Suppressor macrophage treated with lipopolysaccharide for 4 hours (primary cell): ENCODE measurements around the gene ARHGAP15.
A peak's percentile ranks its signal among the peaks of the same experiment; 100 is the strongest.

Experiments
- DNase-seq: peaks from one replicate; pipeline ENCODE4 v3.0.0-alpha.2; 2020

Gene ARHGAP15

DNA sequence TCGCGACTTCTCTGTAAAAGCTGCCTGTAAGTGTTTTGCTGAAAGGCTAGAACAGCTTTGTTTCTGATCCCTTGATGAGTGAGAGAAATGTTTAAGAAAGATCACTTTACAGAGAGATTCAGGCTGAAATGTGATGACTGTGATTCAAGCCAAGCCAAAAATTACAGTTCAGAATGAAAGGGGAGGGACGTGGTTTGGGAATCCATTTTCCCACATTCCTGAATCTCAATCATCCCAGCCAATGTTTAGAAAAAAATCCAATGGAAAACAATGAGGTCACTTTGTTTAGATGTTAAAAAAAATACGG lies 416.7 kb downstream of the ARHGAP15 start:
- DNase-seq = no peak

DNA sequence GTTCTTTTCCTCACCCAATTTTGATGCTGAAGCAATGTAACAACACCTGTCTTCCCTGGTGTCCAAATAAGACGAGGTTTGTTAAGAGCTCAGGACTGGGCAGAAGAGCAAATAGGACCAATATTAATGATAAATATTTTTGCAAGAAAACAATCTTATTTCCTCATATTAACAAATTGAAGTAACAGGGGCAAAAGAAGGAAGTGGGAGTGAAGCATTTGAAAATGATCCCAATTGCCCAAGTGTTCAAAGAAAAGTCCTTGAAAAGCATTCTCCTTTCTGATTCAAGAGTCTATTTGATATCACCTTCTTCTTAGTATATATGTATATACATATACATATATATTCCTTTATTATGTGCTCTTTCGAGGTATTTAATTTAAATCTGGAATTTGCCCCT lies 418.8 kb downstream of the ARHGAP15 start:
- DNase-seq = peak; percentile 39

DNA sequence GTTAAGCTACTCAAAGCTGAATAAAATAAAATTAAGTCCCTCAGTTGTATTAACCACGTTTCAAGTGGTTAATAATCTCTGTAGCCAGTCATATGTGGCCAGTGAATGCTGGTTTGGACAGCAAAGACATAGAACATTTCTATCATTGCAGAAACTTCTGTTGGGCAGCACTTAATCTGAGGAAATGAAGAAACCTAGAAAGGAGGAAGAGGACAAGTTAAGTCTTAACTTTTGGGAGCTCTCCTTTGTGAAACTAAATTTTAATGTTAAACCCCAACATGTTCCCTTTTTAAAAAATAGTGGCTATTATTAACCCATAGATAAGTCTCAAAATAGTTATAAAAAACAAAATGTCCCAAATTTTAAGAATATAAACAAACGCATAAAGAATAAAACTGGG lies 421.3 kb downstream of the ARHGAP15 start:
- no peak for DNase-seq

DNA sequence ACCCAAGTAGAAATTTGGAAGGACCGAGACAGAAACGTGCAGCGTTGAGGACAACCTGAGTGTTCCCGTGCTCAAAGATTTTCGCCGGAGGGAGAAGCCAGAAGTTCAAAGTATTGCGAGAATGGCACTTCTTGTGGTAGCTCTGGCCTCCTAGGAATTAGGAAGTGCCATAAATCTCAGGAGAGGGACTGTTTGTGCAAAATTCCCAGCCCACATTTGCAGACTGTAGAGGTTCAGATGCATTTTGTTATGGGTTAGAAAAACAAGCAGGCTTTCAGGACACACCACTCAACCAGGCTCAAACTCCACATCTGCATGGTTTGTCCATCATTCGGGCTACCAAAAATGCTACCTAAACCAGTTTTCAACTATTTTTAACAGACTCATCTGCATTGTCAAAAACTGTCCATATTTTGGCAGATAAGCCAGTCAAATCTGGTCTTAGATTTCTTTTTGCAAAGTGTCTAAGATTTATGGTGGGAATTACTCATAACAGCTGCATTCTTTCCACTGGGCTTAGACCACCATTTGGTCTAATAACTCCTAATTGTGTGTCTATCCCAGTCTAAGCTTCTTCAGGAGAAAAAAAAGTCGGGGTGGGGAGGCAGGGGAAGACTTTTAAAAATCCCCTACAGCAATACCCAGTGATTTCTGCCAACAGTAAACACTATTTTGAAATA lies 422.9 kb downstream of the ARHGAP15 start:
- no peak for DNase-seq

DNA sequence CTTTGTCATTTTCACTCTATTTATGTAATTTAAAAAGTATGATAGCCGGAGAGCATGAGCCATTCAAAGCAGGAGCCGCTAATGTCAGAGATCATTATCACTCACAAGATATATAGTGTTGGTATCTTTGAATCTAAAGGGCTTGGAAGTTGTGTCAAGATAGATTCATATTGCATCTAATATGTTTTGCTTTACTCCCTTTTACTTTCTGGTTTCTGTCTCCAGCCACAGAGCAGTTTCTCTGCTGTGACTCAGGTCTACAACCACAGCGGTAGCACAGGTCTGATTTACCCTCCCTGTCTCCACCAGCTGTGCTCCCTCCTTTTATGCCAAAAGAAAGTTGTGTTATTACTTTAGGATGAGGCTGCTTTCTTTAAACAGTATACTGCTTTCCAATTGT lies 424.0 kb downstream of the ARHGAP15 start:
- no peak for DNase-seq

DNA sequence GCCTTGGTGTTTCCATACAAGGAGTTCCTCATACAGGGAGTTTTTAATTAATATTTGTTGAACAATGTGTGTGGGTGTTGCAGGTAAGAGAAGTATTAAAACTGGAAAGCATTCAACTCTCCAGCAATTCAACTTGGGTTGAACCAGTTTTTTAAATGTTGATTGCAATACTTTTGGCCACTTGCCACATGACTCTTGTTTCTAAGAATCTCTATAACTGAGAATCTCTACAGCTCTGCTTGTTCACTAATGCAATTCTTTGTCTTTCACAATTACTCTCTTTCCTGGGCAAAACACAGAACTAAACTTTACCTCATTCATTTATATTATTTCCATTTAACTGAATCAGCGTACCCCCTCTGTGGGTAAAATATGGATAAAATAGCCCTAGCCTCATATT lies 429.4 kb downstream of the ARHGAP15 start:
- no peak for DNase-seq

DNA sequence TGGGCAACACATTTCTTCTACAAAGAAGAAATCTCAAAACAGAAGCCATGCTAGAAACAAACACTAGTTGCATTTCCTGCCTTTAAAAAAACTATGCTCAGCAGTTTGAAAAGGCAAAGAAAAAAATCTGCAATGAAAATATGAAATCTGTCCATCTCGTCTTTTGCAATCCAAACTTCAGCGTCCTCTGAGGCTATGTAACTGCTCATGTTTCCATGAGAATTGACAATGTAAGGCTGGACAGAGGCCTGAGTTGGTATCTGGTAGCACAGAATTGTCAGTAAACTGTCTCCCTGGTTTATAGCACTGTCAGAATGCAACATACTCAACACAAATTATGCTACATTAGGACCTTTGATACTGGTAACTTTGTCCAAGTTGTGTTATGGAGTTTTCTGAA lies 429.9 kb downstream of the ARHGAP15 start:
- no peak for DNase-seq

DNA sequence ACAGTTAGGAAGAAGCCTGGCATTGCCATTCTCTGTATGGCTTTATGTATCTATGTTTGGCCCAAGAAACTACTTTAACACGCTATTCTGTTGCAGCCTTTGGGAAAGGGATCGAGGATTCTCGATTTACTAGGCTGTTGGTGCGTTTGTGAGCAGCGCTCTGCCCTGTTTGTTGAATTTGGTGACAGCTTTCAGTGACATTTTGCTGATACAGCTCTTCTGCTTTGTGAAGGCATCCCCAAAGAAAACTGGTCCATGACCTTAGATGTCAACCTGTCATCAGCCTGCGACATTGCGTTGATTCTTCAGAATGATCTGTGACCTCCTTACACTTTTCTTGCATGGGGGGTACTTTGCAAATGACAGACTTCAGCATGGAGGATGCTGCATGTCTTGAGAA lies 431.5 kb downstream of the ARHGAP15 start:
- no peak for DNase-seq

DNA sequence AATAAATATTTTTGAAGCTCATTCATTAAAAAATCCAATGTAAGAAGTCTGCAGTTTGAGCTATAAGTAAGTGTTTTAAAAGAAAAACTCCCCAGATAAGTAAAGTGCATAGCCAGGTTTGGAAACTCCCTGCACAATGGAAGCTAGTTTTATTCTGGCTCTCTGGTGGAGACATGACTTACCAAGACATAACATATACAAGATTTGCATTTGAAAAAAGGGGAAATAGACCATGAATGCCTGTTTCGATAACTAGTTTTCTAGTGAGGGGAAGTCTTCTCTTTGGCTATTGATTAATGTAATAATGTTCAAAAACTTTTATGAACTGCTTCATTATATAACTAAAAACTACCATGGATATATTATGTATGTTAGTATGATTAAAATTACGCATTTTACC lies 435.2 kb downstream of the ARHGAP15 start:
- no peak for DNase-seq

DNA sequence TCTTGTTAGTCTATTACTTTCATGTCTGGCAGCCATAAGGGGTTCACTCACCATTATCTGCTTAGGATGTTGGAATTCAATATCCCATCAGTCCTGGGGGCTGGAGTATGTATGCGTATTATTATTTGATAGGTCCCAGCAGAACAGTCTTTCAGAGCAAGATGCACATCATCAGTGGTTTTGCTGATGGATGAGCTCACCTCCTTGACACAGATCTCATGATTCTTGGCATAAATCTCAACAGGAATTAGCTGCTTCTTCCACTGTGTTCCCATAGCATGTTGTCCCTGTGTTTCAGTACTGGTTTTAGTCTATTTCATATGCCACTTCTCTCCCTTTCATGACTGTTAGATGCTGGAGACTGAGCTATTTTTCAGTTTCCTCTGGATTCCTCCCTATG lies 442.5 kb downstream of the ARHGAP15 start:
- no peak for DNase-seq

DNA sequence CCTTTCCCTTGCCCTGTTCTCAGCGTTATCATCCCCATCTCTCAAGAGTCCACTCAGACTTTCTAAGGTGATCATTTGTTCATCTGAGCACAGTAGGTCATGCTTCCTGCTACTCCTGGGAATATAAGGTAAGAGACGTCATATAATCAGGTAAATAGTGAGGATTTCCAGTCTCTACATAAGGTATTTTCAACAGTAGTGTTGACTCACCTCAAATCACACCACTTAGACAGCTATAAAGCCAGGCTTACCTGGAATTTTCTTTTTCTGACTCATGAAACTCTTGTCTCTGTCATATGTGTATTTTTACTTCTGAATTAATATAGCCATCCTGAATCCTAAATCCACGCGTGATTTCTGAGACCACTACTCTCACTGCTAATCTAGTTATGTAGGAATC lies 443.2 kb downstream of the ARHGAP15 start:
- DNase-seq = no peak

DNA sequence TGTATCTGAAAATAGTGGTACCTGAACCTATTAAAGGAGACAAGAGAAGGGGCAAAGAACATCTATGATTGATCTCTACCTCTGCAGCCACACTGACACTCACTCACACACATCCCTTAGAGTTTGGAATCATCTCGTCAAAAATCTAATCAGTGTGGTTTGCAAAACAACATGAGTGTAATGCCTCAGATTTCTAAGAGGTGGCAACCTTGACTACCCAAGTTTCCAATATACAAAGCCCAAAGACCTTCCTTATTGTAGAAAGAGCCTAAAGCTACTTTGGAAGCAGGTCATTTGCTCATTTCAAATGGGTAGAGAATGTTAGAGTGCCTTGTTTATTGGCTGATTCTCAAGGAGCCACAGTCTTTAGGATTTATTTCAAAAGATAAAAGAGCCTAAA lies 444.9 kb downstream of the ARHGAP15 start:
- no peak for DNase-seq

DNA sequence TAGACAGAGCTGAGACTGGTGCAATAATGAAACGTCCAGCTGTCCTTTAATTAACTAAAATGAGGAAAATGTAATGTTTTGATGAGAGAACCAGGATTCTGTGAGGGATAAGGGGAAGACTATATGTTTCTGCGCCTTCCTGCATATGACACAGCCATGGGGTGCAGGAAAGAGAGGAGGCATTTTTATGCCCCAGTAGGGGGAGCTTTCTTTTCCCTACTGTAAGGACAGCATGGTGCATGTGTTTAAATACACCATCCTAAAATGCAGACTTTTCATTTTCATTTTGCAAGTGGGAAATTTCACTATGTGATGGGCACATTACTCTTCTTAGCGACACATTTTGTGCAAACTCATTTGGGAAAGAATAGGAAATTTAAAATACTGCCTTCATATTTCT lies 446.1 kb downstream of the ARHGAP15 start:
- DNase-seq = no peak

DNA sequence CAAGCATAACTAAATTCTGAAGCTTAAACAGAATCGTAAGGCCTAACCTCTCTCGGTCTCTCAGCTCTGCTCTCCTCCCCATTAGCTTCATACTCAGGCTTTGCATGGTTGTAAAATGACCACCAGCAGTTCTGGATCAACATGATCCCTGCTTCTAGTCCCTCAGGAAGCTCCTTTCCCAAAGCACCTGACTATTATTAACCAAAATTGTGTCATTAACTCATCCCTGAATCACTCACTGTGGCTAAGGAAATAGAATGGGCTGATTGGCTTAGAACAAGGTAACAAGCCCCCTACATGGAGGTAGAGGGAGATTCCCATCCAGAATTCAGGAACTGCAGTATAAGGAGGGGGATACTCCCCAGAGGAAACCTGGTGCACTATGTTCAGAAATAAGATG lies 448.3 kb downstream of the ARHGAP15 start:
- no peak for DNase-seq

DNA sequence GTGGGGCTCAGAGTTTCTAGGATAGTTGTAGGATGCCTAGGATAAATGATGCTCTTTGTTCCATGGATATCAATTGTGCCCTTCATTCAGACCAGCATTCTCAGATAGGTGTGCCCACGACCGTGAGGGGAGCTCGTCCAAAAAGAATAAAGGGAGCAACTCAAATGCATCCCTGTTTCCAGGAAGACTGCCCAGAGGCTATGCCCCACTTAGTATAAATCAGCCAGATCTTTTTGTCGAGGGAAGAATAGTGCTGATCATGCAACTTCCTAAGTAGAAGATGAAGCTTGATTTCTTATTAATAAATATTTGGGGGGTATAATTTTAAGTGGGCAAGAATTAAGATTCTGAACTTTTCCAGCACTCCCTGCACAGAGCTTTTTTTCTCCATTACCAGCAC lies 450.2 kb downstream of the ARHGAP15 start:
- no peak for DNase-seq

DNA sequence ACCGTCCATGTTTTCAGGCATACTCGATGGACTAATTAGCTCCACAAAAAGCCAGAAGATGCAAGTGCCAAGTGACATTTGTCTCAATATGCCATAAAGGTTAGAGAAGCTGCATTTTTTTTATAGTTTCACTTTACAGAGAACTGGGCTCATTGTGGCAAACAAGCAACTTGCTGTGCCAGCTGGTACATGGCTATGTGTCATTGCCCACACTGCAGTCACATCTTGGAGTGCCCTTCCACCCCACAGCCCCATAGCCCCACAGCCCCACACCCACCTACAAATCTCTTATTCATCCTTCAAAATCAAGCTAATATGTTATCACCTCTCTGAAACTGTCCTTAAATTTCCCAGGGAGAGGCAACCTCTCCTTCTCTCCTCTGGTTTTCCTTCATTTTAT lies 451.9 kb downstream of the ARHGAP15 start:
- no peak for DNase-seq

DNA sequence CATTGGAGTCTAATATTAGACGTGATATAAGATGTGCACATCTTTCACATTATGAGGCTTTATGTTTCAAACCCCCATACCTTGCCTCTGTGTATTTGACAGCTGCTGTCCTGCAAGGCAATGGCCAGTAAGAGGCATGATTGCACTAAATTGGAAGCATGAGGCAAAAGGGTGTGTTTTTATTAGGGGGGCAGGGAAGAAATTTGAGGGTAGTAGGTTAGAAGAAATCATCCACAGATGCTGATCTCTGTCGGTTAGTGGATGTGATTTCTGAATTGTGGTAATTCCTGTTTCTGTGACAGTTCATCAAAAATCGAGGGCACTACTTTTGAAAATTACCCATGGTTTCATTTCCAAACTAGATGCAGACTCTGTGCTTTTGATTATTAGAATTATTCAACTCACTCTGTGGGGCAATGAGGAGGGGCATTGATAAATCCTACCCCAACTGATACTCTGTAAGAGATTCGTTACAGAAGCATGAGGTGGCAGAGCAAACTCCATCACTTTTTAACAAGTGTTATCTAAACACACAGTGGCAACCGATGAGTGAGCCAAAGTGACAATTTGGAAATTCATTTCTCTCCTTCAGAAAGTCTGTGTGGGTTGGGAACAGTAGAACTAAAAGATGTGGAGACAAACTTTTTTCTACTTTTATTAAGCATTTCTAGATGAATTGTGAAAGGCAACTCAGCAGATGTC lies 453.0 kb downstream of the ARHGAP15 start:
- DNase-seq = no peak

DNA sequence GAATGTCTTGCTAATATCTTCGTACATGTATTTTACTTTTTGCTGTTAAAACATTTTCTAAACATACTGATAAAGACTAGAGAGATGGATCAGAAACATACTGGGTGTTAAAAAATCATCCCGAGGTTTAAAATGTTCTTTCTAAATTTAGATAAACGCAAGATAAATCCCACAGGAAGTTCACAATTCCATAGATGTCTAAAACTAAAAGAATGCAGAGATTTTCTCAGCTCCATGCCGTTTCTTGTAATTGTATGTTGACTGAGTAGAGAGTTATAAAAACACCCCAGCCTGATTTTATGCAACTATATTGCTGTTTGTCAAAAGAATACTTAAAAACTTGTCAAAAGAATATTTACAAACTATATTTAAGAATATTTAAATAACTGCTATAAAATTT lies 455.7 kb downstream of the ARHGAP15 start:
- no peak for DNase-seq

DNA sequence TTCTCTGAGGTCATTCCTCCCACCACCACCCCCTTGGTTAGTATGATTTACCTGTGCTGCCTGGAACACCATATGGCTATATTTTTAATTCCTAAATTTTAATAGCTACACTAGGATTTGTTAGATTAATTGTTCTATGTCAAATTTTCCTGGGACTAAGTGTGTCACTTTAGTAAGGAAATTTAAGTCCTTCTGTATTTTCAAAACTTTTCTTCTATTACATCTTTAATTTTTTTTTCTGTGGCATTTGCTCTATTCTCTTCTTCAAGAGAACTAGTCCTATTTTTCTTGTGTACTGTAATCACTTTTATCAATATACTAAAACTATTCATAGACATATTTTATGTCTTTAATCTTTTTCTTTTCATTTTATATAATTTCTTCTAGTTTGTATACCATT lies 456.9 kb downstream of the ARHGAP15 start:
- no peak for DNase-seq

DNA sequence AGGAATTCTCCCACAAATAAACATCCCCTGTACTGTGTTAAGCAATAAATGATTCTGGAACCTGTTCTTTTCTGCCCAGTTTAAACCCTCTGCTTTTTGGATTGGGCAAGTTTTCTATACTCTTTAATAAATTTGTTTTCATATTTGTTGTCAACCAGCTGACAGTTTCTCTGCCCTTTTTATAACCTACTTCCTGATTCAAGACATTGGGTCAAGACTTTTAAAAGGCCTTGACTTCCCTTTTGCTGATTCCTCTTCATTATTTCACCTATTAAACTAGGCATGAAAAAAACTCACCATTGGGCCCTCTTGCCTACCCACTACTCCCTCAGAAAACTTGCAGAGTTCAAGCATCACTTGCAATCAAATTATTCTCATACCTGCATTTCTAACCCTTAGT lies 459.5 kb downstream of the ARHGAP15 start:
- DNase-seq = peak; percentile 16

DNA sequence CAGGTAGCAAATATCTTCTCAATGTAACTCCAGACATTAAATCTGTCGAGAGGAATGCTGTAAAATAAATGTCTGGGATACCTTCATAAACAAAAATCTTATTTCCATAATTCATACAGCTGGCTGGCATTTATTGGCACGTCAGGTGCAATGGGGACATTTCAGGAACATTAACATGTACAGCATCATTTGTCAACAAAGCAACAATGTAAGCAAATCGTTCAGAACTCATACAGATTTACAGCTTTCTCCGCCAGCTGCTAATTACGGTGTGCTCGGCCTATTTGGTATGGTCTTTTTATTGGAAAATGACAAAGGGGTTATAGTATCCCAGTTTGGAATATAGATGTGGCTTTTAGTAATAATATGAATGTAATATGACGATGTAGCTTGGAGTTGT lies 464.9 kb downstream of the ARHGAP15 start:
- no peak for DNase-seq

DNA sequence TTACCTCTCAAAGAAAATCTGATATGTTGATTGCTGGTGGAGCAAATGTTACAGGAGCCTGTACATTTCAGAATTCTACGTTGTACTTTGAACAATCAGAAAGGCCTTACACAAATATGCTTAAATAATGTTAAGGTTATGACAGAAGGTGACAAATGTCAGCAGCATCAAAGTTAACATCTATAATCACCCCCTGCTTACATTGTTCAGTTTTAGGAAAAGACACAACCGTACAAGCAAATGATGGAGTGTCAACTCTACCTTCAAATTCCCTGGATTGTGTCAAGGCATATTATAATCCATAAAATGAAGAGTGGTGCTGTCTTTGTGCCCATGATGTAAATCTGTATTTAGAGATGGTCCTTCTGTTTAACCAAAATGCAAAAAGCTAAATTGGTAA lies 465.5 kb downstream of the ARHGAP15 start:
- no peak for DNase-seq

DNA sequence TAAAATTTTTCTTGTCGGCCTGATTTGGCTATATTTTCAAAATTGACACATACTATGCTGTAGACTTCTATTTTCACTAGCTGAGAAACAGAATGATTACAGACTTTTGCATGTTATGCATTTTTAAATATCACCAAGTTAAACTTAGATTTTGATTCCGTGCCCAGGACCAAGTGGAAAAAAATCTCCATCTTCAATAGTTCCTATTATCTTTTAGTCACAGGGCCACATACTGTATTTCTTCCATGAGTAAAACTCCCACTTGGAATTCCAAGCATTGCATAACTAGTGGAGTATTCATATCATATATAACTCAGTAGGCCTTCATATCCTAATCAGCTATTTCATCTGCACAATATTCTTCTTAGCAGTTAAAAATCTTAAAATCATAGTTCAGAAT lies 470.9 kb downstream of the ARHGAP15 start:
- no peak for DNase-seq

DNA sequence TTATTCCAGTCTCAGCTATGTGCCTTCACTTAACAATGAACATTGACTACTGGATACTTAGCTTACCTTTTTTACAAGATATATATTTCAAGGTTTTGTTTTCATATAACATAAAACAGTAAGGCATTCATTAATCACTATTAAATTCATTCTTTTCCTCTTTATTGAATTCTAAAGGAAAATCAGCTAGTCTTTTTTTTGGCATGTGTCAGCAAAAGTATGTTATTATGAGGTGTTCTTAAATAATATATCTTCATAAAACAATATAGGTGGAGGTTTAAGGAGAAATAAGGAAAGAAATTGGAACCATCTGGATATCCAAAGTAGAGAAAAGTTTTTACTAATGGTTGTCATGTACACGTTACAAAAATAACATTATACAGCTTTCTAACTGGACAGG lies 472.6 kb downstream of the ARHGAP15 start:
- DNase-seq = no peak

DNA sequence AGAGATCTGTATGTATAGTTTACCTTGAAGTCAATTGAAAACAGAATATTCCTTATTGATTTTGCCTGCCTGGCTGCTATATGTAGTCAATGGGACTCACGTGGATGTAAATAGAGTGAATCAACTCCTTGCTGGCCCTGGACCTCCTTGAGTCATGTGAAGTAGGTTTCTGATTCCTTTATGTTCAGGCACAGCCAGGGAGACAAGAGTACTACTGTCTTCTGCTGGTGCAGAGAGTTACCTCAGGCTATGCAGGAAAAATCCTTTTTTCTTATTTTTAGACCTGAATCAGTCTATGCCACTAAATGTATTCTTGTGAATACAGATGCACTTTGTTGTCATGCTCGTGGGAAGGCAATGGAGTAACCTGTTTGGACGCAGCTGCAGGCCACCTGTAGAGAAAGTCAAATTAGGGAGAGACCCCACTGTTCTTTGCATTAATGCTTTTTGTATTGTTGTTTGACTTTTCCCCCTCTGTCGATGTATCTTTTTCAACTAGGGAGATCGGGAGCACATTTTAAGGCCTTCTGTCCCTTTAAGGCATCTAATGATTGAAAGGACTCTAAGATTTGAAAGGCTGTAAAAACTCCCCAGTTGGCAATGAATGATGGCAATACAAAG lies 473.9 kb downstream of the ARHGAP15 start:
- no peak for DNase-seq
